Endodermal cell (in vitro differentiated cells): Measurements from ENCODE around the gene AFF3. TPM values are rescaled to one million over a fixed set of nuclear protein-coding genes. Genes with fewer than 3 reads are reported as not detected.

ENCODE experiments used
- DNase-seq: peaks from one replicate; pipeline ENCODE4 v3.0.0-alpha.2; 2017
- H3K27ac ChIP-seq: 2 replicates; pipeline ENCODE4 v1.5.1; 2013; ENCODE audit warnings: mild to moderate bottlenecking, low read depth, low read length, moderate library complexity
- H3K27me3 ChIP-seq: 2 replicates; pipeline ENCODE4 v1.6.1; 2013; ENCODE audit warnings: mild to moderate bottlenecking, low read length, moderate library complexity; ENCODE audit not compliant: insufficient read depth, control insufficient read depth, poor library complexity, severe bottlenecking
- H3K36me3 ChIP-seq: 2 replicates; pipeline ENCODE4 v1.7.0; 2013; ENCODE audit warnings: mild to moderate bottlenecking, low read length, moderate library complexity; ENCODE audit not compliant: control insufficient read depth, insufficient read depth
- H3K4me1 ChIP-seq: one replicate; pipeline ENCODE4 v1.7.0; 2013; ENCODE audit warnings: low read length; ENCODE audit not compliant: control insufficient read depth, insufficient read depth
- H3K4me3 ChIP-seq: 2 replicates; pipeline ENCODE4 v1.5.1; 2013; ENCODE audit warnings: mild to moderate bottlenecking, low read length, moderate library complexity
- H3K9ac ChIP-seq: 2 replicates; pipeline ENCODE4 v1.6.1; 2013; ENCODE audit warnings: mild to moderate bottlenecking, low read length, moderate library complexity; ENCODE audit not compliant: poor library complexity, severe bottlenecking; ENCODE audit errors: extremely low read depth
- H3K9me3 ChIP-seq: 2 replicates; pipeline ENCODE4 v1.6.1; 2013; ENCODE audit warnings: mild to moderate bottlenecking, low read length, moderate library complexity; ENCODE audit not compliant: control insufficient read depth
- H3K27ac Mint-ChIP-seq: 2 replicates; pipeline ENCODE4 v1.8.0; 2020; ENCODE audit warnings: mixed read lengths
- H3K27me3 Mint-ChIP-seq: 2 replicates; pipeline ENCODE4 v1.8.0; 2021; ENCODE audit warnings: mild to moderate bottlenecking, mixed read lengths; ENCODE audit not compliant: insufficient read depth
- H3K36me3 Mint-ChIP-seq: 2 replicates; pipeline ENCODE4 v1.8.0; 2020; ENCODE audit warnings: low read depth, mixed read lengths
- H3K4me1 Mint-ChIP-seq: 2 replicates; pipeline ENCODE4 v1.8.0; 2020; ENCODE audit warnings: mixed read lengths
- H3K4me3 Mint-ChIP-seq: 2 replicates; pipeline ENCODE4 v1.8.0; 2020; ENCODE audit warnings: mild to moderate bottlenecking, moderate library complexity, mixed read lengths
- H3K9me3 Mint-ChIP-seq: 2 replicates; pipeline ENCODE4 v1.8.0; 2020; ENCODE audit warnings: mild to moderate bottlenecking, mixed read lengths
- WGBS, 2 experiments: methylation state at CpG; one replicate each; pipeline versions ENCODE4 v1.1.5 to v1.1.7; 2013; ENCODE audit warnings: missing lambda C conversion rate in 2 of 2, mixed read lengths in 1 of 2; ENCODE audit not compliant: insufficient coverage in 1 of 2, insufficient read length in 1 of 2; 5-methylcytosine and 5-hydroxymethylcytosine counted together
- total RNA-seq, 2 donors: library from RNA; stranded (reverse); fragmentation: NEBNext Ultra II Directional in 1 of 2; extraction: Animal tissue kit (Norgen Biotek cat#: 25700) in 1 of 2; gene quantifications; 2 replicates in 1 of 2; 3 replicates in 1 of 2; pipeline ENCODE4 v1.2.1, GENCODE V29; 2021
- TF ChIP-seq, protein P1 (sequence below): fragments of 200-600 bp; sonication (generic); conservative IDR thresholded peaks from 2 replicates; pipeline ENCODE4 v1.5.0; 2021; ENCODE audit warnings: antibody characterized with exemption, mild to moderate bottlenecking

The AFF3 gene
- total RNA-seq, 2 donors from 2014 or later, result 0.62 to 0.73 TPM

DNA sequence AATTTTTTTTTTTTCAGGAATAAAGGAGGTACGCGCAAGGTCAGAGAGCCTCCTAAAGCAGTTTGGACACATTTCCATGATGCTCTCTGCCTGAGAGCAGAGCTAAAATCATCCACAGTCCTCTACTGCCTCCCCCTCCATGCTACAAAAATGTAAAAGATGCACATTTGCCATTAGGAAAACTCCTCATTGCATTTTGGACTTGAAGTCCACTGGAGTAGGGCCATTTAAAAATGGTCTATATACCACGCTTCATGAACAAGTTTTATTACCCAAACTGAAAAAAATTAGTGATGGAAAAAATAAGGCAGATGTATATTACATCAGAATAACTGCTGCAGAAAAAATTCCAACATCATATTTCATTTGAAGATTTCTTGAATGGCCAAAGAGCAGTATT lies 256.0 kb downstream of the AFF3 start:
- H3K9me3 Mint-ChIP-seq, result no peaks in the 10 kb centered on the region
- 99 to 100% methylated on average over 2 to 3 of the region's 3 CpGs for WGBS, 2 experiments
- DNase-seq, result no peak
- Histone ChIP-seq H3K9ac (no peak overlapping the region), H3K27ac (no peak overlapping the region), H3K4me1 (no peaks in the 10 kb centered on the region), H3K27me3 (no peaks in the 10 kb centered on the region), H3K9me3 (no peaks in the 10 kb centered on the region), H3K36me3 (no peaks in the 10 kb centered on the region), H3K4me3 (no peak overlapping the region)
- peaks cover 18% of the 10 kb centered on the region for H3K4me1 Mint-ChIP-seq
- no peaks in the 10 kb centered on the region for H3K27me3 Mint-ChIP-seq
- no peak overlapping the region for H3K27ac Mint-ChIP-seq
- H3K36me3 Mint-ChIP-seq, result no peaks in the 10 kb centered on the region
- TF ChIP-seq, protein P1, sequence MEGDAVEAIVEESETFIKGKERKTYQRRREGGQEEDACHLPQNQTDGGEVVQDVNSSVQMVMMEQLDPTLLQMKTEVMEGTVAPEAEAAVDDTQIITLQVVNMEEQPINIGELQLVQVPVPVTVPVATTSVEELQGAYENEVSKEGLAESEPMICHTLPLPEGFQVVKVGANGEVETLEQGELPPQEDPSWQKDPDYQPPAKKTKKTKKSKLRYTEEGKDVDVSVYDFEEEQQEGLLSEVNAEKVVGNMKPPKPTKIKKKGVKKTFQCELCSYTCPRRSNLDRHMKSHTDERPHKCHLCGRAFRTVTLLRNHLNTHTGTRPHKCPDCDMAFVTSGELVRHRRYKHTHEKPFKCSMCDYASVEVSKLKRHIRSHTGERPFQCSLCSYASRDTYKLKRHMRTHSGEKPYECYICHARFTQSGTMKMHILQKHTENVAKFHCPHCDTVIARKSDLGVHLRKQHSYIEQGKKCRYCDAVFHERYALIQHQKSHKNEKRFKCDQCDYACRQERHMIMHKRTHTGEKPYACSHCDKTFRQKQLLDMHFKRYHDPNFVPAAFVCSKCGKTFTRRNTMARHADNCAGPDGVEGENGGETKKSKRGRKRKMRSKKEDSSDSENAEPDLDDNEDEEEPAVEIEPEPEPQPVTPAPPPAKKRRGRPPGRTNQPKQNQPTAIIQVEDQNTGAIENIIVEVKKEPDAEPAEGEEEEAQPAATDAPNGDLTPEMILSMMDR, result no peak
- no peak overlapping the region for H3K4me3 Mint-ChIP-seq

DNA sequence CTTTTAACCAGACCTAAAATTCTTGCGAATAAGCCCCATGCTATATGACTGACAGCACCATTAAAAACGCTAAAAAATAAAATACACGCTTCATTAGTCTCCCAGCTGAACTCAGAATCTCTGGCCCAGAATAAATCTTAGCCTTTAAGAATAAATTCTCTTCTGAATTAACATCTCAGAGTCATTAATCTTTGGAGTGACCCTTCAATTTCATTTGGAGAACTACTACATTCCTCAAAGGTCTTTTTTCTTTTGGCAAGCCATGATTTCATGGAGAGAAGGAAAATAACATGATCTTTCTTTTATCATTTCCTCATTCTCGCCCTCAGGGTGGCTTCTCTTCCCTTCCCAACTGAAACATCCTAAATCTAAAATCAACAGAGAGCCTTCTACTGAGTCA lies 259.0 kb downstream of the AFF3 start:
- Histone ChIP-seq H3K4me1 (no peaks in the 10 kb centered on the region), H3K27me3 (no peaks in the 10 kb centered on the region), H3K9me3 (no peaks in the 10 kb centered on the region), H3K4me3 (no peak overlapping the region), H3K27ac (peak overlapping the region; percentile 92), H3K36me3 (no peaks in the 10 kb centered on the region), H3K9ac (no peak overlapping the region)
- H3K4me3 Mint-ChIP-seq, result no peak overlapping the region
- H3K4me1 Mint-ChIP-seq, result peaks cover 11% of the 10 kb centered on the region
- H3K27me3 Mint-ChIP-seq, result no peaks in the 10 kb centered on the region
- H3K27ac Mint-ChIP-seq, result no peak overlapping the region
- DNase-seq, result no peak
- H3K36me3 Mint-ChIP-seq, result no peaks in the 10 kb centered on the region
- no peaks in the 10 kb centered on the region for H3K9me3 Mint-ChIP-seq
- TF ChIP-seq, protein P1, result no peak
- 84 to 89% methylated on average over 3 to 4 of the region's 4 CpGs for WGBS, 2 experiments

DNA sequence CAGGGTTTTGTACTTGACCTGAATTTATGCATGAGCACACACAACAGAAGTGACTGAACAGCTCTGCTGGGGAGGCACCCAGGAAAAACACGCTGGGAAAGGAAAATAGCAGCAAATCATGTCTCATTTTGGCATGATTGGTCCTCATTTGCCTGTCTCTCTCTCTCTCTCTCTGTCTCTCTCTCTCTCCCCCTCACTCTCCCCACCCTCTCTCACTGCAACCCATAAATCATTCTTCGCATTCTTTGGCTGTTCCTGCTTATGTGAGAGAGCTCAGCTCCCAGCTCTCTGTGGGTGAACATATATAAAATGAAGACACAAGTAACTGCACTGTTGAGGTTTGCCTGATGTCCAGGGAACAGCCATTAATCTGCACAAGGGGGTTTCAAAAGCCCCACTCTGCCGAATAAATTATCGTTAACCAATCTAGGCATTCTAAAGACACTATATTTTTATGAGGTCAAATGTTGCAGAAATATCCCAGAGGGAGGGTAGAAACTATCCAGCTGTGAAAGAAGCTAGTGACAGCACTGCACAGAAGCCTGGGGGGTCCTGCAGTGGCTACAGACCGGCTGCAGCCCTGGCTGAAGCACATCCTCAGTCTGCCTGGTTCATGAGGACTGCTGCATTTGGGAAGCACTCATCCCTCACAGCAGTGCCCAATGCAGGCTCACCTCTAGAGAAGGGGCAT lies 260.3 kb downstream of the AFF3 start:
- no peaks in the 10 kb centered on the region for H3K36me3 ChIP-seq
- H3K27me3 Mint-ChIP-seq, result no peaks in the 10 kb centered on the region
- H3K36me3 Mint-ChIP-seq, result no peaks in the 10 kb centered on the region
- H3K4me1 ChIP-seq, result no peaks in the 10 kb centered on the region
- no peak overlapping the region for H3K9ac ChIP-seq
- TF ChIP-seq, protein P1, result no peak
- no peak overlapping the region for H3K4me3 ChIP-seq
- H3K27ac Mint-ChIP-seq, result no peak overlapping the region
- H3K9me3 ChIP-seq, result no peaks in the 10 kb centered on the region
- peak overlapping the region; percentile 92 for H3K27ac ChIP-seq
- no peak for DNase-seq
- no peaks in the 10 kb centered on the region for H3K27me3 ChIP-seq
- H3K4me3 Mint-ChIP-seq, result no peak overlapping the region
- H3K9me3 Mint-ChIP-seq, result no peaks in the 10 kb centered on the region
- WGBS, 2 experiments, result 40 to 82% methylated on average over 1 to 5 of the region's 5 CpGs
- H3K4me1 Mint-ChIP-seq, result peaks cover 11% of the 10 kb centered on the region
